ENCODE results near the gene SELPLG. TPM values are rescaled to one million over a fixed set of nuclear protein-coding genes. Genes with fewer than 3 reads are reported as not detected.

The SELPLG gene
- total RNA-seq, 1 donor from 2014 or later: 0.46 TPM

- no peak for TF ChIP-seq CTCF (conservative IDR thresholded peaks at IDR 0.05; ENCODE audit: low read depth, low read length)
- no peak overlapping the region for H3K4me3 ChIP-seq (ENCODE audit: low read depth, low read length)
- DNase-seq (ENCODE audit: low read depth): no peak
These were observed 3.0 kb downstream of the SELPLG start for GRCh38 chr12:108630481-108631207.

DNA sequence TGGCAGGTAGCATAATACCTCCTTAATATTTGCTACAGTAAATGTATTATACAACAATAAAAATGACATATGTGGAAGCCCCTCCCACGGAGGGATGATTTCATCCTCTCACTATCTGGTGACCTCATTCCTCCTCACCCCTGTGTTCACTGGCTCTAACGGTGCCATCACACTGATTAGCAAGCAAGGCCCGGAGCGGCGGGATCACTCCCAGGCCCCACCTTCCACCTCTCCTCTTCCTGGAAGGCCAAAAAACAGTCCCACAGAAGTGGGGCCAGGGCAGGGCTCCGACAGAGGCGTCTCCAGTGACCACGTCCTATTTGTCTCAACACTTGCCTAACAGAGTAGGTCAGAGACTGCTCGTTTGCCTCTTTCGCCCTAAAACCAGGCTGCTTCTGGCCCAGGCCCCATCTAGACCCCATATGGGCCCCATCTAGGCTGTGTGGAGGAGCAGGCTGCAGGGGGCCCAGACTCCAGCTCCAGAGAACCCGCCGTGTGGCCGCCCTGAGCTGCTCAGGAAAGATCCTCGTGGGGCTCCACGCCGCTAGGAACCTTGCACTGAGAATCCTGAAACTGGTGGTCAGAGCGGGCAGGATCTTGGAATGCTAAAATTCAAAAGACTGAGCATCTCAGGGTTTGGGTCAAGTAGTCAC, 3.7 kb downstream of the SELPLG start:
- DNase-seq (ENCODE audit: low read depth): no peak
- TF ChIP-seq CTCF (conservative IDR thresholded peaks at IDR 0.05; ENCODE audit: low read depth, low read length): no peak
- H3K4me3 ChIP-seq (ENCODE audit: low read depth, low read length): no peak overlapping the region

DNA sequence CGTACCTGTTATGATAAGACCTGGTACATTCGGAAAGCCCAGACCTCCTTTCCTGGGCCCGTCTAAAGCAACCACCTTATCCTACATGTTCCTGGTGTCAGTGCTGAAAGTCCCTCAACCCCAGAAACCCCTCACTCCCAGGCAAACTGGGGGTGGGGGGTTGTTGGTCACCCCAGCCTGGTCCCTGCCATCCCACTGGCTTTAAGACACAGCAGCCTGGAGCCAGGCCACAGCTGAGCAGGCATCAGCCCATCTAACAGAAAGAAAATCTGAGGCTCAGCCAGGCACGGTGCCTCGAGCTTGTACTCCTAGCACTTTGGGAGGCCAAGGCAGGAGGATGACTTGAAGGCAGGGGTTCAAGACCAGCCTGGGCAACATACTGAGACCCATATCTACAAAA, 4.5 kb downstream of the SELPLG start:
- no peak for DNase-seq (ENCODE audit: low read depth)
- H3K4me3 ChIP-seq (ENCODE audit: low read depth, low read length): no peak overlapping the region
- TF ChIP-seq CTCF (conservative IDR thresholded peaks at IDR 0.05; ENCODE audit: low read depth, low read length): no peak

DNA sequence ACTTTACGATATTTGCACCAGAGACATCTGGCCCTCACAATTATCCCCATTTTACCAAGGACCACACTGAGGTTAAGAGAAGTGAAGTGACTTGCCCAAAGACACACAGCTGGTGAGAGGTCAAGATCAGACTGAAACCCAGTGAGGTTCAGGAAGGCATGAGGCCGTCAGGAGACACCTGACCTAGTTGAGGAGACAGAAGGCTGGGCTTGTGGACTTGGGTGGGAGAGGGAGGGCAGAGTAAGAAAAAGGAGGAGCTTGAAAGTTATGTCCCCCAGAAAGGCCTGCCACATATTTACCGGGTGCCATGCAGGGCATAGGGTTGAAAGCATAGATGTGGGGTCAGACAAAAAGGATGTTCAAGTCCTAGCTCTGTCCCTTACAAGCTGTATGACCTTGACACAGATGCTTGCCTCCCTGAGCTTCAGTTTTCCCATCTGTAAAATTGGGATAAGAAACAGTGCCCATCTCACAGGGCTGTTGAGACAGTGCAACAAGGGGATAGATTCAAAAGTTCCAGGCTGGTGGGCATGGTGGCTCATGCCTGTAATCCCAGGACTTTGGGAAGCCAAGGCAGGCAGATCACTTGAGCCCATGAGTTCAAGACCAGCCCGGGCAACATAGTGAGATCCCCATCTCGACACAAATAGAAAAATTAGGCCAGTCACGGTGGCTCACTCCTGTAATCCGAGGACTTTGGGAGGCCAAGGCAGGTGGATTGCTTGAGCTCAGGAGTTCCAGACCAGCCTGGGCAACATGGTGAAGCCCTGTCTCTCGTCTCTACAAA, 6.4 kb downstream of the SELPLG start:
- TF ChIP-seq CTCF (conservative IDR thresholded peaks at IDR 0.05; ENCODE audit: low read depth, low read length): no peak
- DNase-seq (ENCODE audit: low read depth): no peak

GRCh38 chr12:108625228-108625627, 8.5 kb downstream of the SELPLG start:
- no peak overlapping the region for H3K4me3 ChIP-seq (ENCODE audit: low read depth, low read length)
- DNase-seq (ENCODE audit: low read depth): no peak
- TF ChIP-seq CTCF (conservative IDR thresholded peaks at IDR 0.05; ENCODE audit: low read depth, low read length): no peak

More for the DNA sequence above, 6.4 kb downstream of the SELPLG start:
- no peak overlapping the region for H3K4me3 ChIP-seq (ENCODE audit: low read depth, low read length)

- no peak for TF ChIP-seq CTCF (conservative IDR thresholded peaks at IDR 0.05; ENCODE audit: low read depth, low read length)
These were observed 10.1 kb downstream of the SELPLG start for GRCh38 chr12:108623577-108623976.

More at GRCh38 chr12:108623577-108623976, 10.1 kb downstream of the SELPLG start:
- no peak overlapping the region for H3K4me3 ChIP-seq (ENCODE audit: low read depth, low read length)
- DNase-seq (ENCODE audit: low read depth): no peak

All from epithelial cell of proximal tubule (primary cell).